GM18499 (cell line): ENCODE results near the gene OTOGL.

Source experiments
- ATAC-seq: cut with Tn5 transposase; IDR thresholded peaks from one replicate; pipeline ENCODE4 v1.9.1; 2021; ENCODE audit warnings: moderate number of reproducible peaks; ENCODE audit not compliant: insufficient read depth, unreplicated experiment

The OTOGL gene

GRCh38 chr12:80422550-80422949, 323.2 kb downstream of the OTOGL start:
- no peak for ATAC-seq
